GM21526 (cell line): ENCODE measurements around the gene SENP5.
"Not testable (repeated sequence)": the region's sequence is repeated elsewhere in the genome, so short reads cannot be mapped to it uniquely, and the experiment has no call there.

Experiments
- ATAC-seq: cut with Tn5 transposase; IDR thresholded peaks from one replicate; pipeline ENCODE4 v1.9.1; 2021; ENCODE audit warnings: moderate library complexity; ENCODE audit not compliant: unreplicated experiment, low FRiP score

Gene SENP5

GRCh38 chr3:196867507-196868296, at the start of gene SENP5:
TSS of gene SENP5 (plus strand) at chr3:196867920. CDS start at chr3:196885182, 17,262 bp downstream.
- peak; percentile 92 for ATAC-seq

GRCh38 chr3:196821806-196822355, 45.8 kb upstream of the SENP5 start:
- no peak for ATAC-seq

GRCh38 chr3:196829651-196830050, 38.1 kb upstream of the SENP5 start:
- not testable (repeated sequence) for ATAC-seq

- ATAC-seq = no peak
Measured at GRCh38 chr3:196835086-196835485, 32.6 kb upstream of the SENP5 start.

GRCh38 chr3:196836626-196837025, 31.1 kb upstream of the SENP5 start:
- not testable (repeated sequence) for ATAC-seq

GRCh38 chr3:196837819-196838420, 29.8 kb upstream of the SENP5 start:
- no peak for ATAC-seq

GRCh38 chr3:196839351-196839750, 28.4 kb upstream of the SENP5 start:
- ATAC-seq = not testable (repeated sequence)

GRCh38 chr3:196842567-196843434, 24.9 kb upstream of the SENP5 start:
- no peak for ATAC-seq

- no peak for ATAC-seq
Measured at GRCh38 chr3:196843435-196844110, 24.1 kb upstream of the SENP5 start.

- ATAC-seq = not testable (repeated sequence)
Measured at GRCh38 chr3:196844235-196845219, 23.2 kb upstream of the SENP5 start.

- not testable (repeated sequence) for ATAC-seq
Measured at GRCh38 chr3:196848375-196848774, 19.3 kb upstream of the SENP5 start.

- no peak for ATAC-seq
Measured at GRCh38 chr3:196849180-196849741, 18.5 kb upstream of the SENP5 start.

GRCh38 chr3:196863000-196863399, 4.7 kb upstream of the SENP5 start:
- ATAC-seq = not testable (repeated sequence)

- ATAC-seq = no peak
Measured at GRCh38 chr3:196867155-196867506, 589 bp upstream of the SENP5 start.

- ATAC-seq = peak; percentile 26
Measured at GRCh38 chr3:196868297-196868661, 559 bp downstream of the SENP5 start.

- ATAC-seq = no peak
Measured at GRCh38 chr3:196872316-196872715, 4.6 kb downstream of the SENP5 start.

- ATAC-seq = not testable (repeated sequence)
Measured at GRCh38 chr3:196874511-196875094, 6.9 kb downstream of the SENP5 start.

- no peak for ATAC-seq
Measured at GRCh38 chr3:196875258-196875657, 7.5 kb downstream of the SENP5 start.
